Right atrium auricular region (tissue), 2 donors: ENCODE results near the gene DOCK2. TPM values are rescaled to one million over a fixed set of nuclear protein-coding genes. Genes with fewer than 3 reads are reported as not detected.

Experiments
- DNase-seq: peaks from one replicate; pipeline ENCODE4 v3.0.0-alpha.2; 2019; ENCODE audit warnings: low spot score
- H3K27ac ChIP-seq, 2 donors: fragments of 200-600 bp; sonication (generic); 1 replicate in 1 of 2; 2 replicates in 1 of 2; pipeline ENCODE4 v1.5.1; 2016 to 2019
- H3K27me3 ChIP-seq, 2 donors: fragments of 200-600 bp; sonication (generic); one replicate each; pipeline versions ENCODE4 v1.5.1 to v1.6.0; 2017 to 2019
- H3K36me3 ChIP-seq: fragments of 200-600 bp; sonication (generic); one replicate; pipeline ENCODE4 v1.5.1; 2016
- H3K4me1 ChIP-seq, 2 donors: fragments of 200-600 bp; sonication (generic); one replicate each; pipeline versions ENCODE4 v1.5.1 to v1.6.0; 2017 to 2019
- H3K4me3 ChIP-seq, 2 donors: fragments of 200-600 bp; sonication (generic); 1 replicate in 1 of 2; 2 replicates in 1 of 2; pipeline ENCODE4 v1.5.1; 2017 to 2019; ENCODE audit warnings: mild to moderate bottlenecking in 1 of 2, moderate library complexity in 1 of 2
- H3K9me3 ChIP-seq, 2 donors: fragments of 200-600 bp; sonication (generic); one replicate each; pipeline ENCODE4 v1.5.1; 2019
- CTCF ChIP-seq, 2 donors: fragments of 200-600 bp; sonication (generic); IDR thresholded peaks; one replicate each; pipeline ENCODE4 v1.5.1; 2019; ENCODE audit warnings: antibody characterized with exemption in 2 of 2
- total RNA-seq, 2 donors: library from RNA; depleted of rRNA; stranded (reverse); fragments of >200 nt; gene quantifications; one replicate each; pipeline ENCODE4 v1.1.0, GENCODE V29; 2016

Gene DOCK2
- total RNA-seq, 2 donors from 2014 or later: 3.7 to 5.4 TPM

DNA sequence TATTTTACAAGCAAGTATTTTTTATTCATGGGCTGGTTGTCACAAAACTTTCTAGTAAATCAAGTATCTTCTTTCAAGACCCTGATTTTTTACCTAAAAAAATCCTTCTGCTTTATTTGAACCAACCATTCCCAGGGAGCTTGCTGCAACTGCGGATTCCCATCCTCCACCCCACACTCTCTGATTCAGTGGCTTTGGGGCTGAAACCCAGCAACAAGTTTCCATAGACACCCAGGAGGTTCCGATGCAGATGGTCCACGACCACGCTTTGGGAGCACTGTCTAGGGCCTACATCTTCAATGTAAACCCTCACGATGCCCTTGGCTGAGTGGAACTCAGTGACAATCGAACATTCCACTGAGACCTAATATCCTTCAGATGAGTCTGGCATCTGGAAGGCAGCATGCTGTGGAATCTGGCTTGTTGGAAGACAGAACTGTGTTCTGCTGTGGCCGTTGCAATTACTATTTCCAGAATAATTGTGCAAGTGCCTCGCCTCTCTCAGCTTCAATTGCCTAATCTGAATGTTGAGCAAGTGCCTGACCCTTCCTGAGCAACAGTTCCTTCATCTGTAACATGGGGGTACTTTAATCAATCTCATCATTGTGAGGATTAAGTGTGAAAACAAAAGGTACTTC lies 238.1 kb downstream of the DOCK2 start:
- H3K9me3 ChIP-seq: no peaks in the 10 kb centered on the region
- no peaks in the 10 kb centered on the region for H3K27me3 ChIP-seq
- peak overlapping the region in 1 of 2 donors; percentile 24 for H3K27ac ChIP-seq
- H3K36me3 ChIP-seq: no peaks in the 10 kb centered on the region
- no peaks in the 10 kb centered on the region for H3K4me1 ChIP-seq
- peak; percentile 74 for DNase-seq
- no peak overlapping the region for H3K4me3 ChIP-seq
- no peak for TF ChIP-seq CTCF (IDR thresholded peaks at IDR 0.05)

- H3K27me3 ChIP-seq: no peaks in the 10 kb centered on the region
- DNase-seq: no peak
- no peaks in the 10 kb centered on the region for H3K36me3 ChIP-seq
- H3K27ac ChIP-seq: no peak overlapping the region
- H3K4me3 ChIP-seq: no peak overlapping the region
- no peaks in the 10 kb centered on the region for H3K9me3 ChIP-seq
- no peak for TF ChIP-seq CTCF (IDR thresholded peaks at IDR 0.05)
- no peaks in the 10 kb centered on the region for H3K4me1 ChIP-seq
Measured at GRCh38 chr5:169875731-169876130, 238.7 kb downstream of the DOCK2 start.

DNA sequence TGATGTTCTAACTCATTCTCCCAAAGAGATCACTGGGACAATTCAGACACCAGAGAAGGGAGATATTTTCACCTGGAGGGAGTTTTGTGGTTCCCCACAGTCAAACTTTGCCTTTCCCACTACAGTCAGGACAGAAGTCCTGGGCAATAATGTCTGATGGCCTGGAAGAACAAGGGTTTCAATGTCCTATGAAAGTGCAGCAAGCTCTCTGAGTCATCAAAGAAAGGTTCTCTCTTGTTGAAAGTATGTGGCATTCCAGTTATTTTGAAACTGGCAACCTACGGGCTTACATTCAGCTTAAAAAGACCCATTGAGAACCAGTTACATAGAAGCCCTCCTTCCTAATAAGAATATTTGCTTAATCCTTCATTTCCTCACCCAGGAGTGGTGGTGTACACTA lies 239.3 kb downstream of the DOCK2 start:
- Histone ChIP-seq H3K27ac (no peak overlapping the region), H3K9me3 (no peaks in the 10 kb centered on the region), H3K27me3 (no peaks in the 10 kb centered on the region), H3K36me3 (no peaks in the 10 kb centered on the region), H3K4me3 (no peak overlapping the region), H3K4me1 (no peaks in the 10 kb centered on the region)
- TF ChIP-seq CTCF (IDR thresholded peaks at IDR 0.05): no peak
- DNase-seq: no peak

GRCh38 chr5:169880012-169880663 lies 243.1 kb downstream of the DOCK2 start:
- TF ChIP-seq CTCF (IDR thresholded peaks at IDR 0.05): no peak
- no peak for DNase-seq
- Histone ChIP-seq H3K27me3 (no peaks in the 10 kb centered on the region), H3K9me3 (no peaks in the 10 kb centered on the region), H3K36me3 (no peaks in the 10 kb centered on the region), H3K4me1 (no peaks in the 10 kb centered on the region), H3K27ac (no peak overlapping the region), H3K4me3 (no peak overlapping the region)

DNA sequence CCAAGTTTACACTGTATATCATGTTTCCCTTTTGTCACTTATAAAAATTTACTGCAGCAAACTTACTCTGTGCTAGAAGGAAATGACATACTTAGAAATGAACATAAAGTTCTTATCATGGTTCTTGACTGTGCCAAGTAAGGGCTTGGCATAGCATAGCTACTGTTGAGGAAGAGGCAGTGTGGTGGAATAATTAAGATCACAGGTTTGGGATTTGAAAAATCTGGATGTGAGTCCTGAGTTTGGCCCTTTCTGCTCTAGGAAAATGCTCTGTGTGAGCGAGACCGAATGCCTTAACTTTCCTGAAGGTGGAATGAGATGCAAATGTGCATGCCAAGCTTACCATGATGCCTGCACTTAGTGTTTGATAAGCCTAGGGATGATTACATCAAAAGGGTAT lies 243.7 kb downstream of the DOCK2 start:
- H3K4me3 ChIP-seq: no peak overlapping the region
- H3K4me1 ChIP-seq: no peaks in the 10 kb centered on the region
- no peak for TF ChIP-seq CTCF (IDR thresholded peaks at IDR 0.05)
- H3K36me3 ChIP-seq: no peaks in the 10 kb centered on the region
- no peaks in the 10 kb centered on the region for H3K9me3 ChIP-seq
- DNase-seq: no peak
- no peak overlapping the region for H3K27ac ChIP-seq
- no peaks in the 10 kb centered on the region for H3K27me3 ChIP-seq
